Measurements from ENCODE around the gene ACTL7B. TPM values are rescaled to one million over a fixed set of nuclear protein-coding genes. Genes with fewer than 3 reads are reported as not detected.
A peak's percentile ranks its signal among the peaks of the same experiment; 100 is the strongest.

ACTL7B gene
- total RNA-seq, 1 donor from 2014 or later, result not detected

DNA sequence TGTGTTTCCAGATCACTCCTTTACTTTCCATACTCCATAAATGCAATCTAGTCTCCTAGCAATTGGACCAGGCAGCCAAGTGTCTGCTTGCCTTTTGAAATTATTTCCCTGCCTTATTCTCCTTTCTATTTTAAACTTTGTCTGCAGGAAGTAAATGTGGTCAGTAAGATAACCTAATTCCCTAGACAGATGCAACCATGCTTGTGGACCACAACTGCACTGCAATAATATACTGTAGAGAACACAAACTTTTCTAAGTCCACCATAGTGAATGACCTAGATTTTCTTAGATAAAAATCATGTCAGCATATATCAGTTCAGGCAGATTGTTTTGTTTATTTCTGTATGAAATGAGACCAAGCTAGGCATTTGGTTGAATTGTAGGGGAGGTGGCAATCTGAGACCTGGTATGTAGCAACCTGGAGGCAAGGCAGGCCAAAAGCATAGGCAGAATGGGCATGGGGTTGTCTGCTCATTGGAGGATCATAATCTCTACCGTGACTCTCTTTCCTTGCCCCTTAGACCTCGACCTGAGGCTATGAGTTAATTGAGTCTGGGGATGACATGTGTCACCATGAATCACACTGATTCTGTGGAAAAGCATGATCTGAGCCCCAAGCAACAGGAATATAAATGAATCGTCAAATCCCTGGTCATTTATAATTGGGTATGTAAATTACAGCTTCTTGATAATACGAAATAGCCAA, 20.7 kb downstream of the ACTL7B start:
- Histone ChIP-seq H3K27me3 (ENCODE audit: control insufficient read depth, insufficient read depth, low read length) (no peaks in the 10 kb centered on the region), H3K36me3 (ENCODE audit: control insufficient read depth, insufficient read depth, low read length) (no peaks in the 10 kb centered on the region), H3K4me3 (ENCODE audit: low read depth, low read length) (no peak overlapping the region)
- TF ChIP-seq, protein P1, sequence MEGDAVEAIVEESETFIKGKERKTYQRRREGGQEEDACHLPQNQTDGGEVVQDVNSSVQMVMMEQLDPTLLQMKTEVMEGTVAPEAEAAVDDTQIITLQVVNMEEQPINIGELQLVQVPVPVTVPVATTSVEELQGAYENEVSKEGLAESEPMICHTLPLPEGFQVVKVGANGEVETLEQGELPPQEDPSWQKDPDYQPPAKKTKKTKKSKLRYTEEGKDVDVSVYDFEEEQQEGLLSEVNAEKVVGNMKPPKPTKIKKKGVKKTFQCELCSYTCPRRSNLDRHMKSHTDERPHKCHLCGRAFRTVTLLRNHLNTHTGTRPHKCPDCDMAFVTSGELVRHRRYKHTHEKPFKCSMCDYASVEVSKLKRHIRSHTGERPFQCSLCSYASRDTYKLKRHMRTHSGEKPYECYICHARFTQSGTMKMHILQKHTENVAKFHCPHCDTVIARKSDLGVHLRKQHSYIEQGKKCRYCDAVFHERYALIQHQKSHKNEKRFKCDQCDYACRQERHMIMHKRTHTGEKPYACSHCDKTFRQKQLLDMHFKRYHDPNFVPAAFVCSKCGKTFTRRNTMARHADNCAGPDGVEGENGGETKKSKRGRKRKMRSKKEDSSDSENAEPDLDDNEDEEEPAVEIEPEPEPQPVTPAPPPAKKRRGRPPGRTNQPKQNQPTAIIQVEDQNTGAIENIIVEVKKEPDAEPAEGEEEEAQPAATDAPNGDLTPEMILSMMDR (IDR thresholded peaks at IDR 0.05; ENCODE audit: insufficient read depth, low read length, severe bottlenecking), result no peak
- FAIRE-seq (no peak), DNase-seq (ENCODE audit: low read depth) (peak; percentile 91)

DNA sequence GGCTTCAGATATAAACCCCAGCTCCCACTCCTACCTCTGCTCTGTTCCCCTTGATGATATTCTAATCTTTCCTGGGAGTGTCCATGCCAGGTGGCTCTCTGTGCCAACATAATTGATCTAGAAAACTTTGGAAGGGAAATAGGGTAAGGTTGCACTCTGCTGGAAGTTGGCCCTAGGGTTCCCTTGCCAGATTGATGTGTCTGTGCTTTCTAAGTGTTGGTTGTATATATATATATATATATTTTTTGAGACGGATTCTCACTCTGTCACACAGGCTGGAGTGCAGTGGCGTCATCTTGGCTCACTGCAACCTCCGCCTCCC, 23.6 kb downstream of the ACTL7B start:
- DNase-seq (ENCODE audit: low read depth), result no peak
- TF ChIP-seq, protein P1 (IDR thresholded peaks at IDR 0.05; ENCODE audit: insufficient read depth, low read length, severe bottlenecking), result no peak
- no peaks in the 10 kb centered on the region for H3K27me3 ChIP-seq (ENCODE audit: control insufficient read depth, insufficient read depth, low read length)
- no peak overlapping the region for H3K4me3 ChIP-seq (ENCODE audit: low read depth, low read length)
- H3K36me3 ChIP-seq (ENCODE audit: control insufficient read depth, insufficient read depth, low read length), result no peaks in the 10 kb centered on the region
- no peak for FAIRE-seq

DNA sequence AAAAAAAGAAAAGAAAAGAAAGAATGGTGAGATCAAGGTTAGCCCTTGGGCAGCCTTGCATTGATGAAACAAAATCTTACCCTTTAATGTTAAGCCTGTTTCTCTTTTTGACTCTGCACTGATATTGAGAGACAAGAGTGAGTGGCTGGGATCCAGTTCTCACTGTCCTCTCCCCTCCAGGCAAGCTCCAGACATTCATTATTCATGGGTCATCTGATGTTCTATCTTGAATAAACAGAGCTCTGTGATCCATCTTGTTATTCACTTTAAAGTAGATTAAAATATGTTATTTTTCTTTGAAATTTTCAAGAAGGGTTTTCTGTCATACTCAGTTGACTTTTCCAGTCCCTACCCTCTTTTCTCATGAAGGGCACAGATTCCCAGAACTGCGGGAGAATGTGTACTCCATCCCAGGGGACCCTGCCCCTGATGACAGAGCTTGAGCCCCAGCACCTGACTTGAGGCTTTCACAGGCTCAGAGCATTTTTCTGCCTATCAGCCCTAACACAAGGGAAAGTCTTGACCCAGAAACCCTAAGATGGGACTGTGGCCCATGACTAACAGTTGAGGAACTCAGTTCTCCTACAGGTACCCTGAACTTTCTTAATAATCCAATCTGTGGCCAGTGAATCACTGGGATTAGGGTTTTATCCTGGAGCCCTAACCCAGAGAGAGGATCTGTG, 24.1 kb downstream of the ACTL7B start:
- DNase-seq (ENCODE audit: low read depth) (peak; percentile 88), FAIRE-seq (peak; percentile 18)
- TF ChIP-seq, protein P1 (IDR thresholded peaks at IDR 0.05; ENCODE audit: insufficient read depth, low read length, severe bottlenecking), result no peak
- H3K36me3 ChIP-seq (ENCODE audit: control insufficient read depth, insufficient read depth, low read length), result no peaks in the 10 kb centered on the region
- H3K4me3 ChIP-seq (ENCODE audit: low read depth, low read length), result no peak overlapping the region
- H3K27me3 ChIP-seq (ENCODE audit: control insufficient read depth, insufficient read depth, low read length), result no peaks in the 10 kb centered on the region

DNA sequence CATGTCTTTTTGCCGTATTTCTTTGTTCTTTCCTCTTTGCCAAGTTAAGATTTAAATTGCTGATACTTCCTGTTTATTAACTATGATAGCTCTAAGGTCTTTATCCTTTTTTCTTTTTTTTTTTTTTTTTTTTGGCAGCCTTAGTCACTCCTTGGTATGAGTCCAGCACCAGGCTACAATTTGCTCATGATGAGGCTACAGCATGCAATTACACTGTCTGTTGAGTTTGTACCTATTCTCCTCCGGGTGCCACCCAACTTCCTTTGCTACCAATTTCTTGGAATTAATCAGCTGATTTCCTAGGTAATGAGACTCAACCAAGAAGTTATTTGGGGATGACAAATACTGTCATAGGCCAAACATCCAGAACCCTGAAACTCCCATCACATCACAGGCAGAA, 25.5 kb downstream of the ACTL7B start:
- H3K4me3 ChIP-seq (ENCODE audit: low read depth, low read length), result no peak overlapping the region
- H3K27me3 ChIP-seq (ENCODE audit: control insufficient read depth, insufficient read depth, low read length), result no peaks in the 10 kb centered on the region
- TF ChIP-seq, protein P1 (IDR thresholded peaks at IDR 0.05; ENCODE audit: insufficient read depth, low read length, severe bottlenecking), result no peak
- peak; percentile 77 for DNase-seq (ENCODE audit: low read depth)
- no peaks in the 10 kb centered on the region for H3K36me3 ChIP-seq (ENCODE audit: control insufficient read depth, insufficient read depth, low read length)
- no peak for FAIRE-seq

DNA sequence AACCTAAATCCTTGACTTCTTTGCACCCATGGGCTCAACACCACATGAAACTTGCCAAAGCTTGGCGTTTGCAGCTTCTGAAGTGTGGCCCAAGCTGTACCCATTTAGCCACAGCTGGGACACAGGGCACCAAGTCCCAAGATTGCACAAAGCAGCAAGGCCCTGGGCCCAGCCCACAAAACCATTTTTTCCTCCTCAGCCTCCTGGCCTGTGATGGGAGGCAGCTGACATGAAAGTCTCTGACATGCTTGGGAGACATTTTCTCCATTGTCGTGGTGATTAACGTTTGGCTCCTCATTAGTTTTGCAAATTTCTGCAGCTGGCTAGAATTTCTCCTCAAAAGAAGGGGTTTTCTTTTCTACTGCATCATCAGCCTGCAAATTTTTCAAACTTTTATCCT, 32.0 kb downstream of the ACTL7B start:
- Histone ChIP-seq H3K4me3 (ENCODE audit: low read depth, low read length) (no peak overlapping the region), H3K36me3 (ENCODE audit: control insufficient read depth, insufficient read depth, low read length) (no peaks in the 10 kb centered on the region), H3K27me3 (ENCODE audit: control insufficient read depth, insufficient read depth, low read length) (no peaks in the 10 kb centered on the region)
- no peak for DNase-seq (ENCODE audit: low read depth)
- FAIRE-seq, result no peak
- TF ChIP-seq, protein P1 (IDR thresholded peaks at IDR 0.05; ENCODE audit: insufficient read depth, low read length, severe bottlenecking), result no peak
